Measurements from ENCODE around the gene TPPP2.
"Not testable (repeated sequence)": the region's sequence is repeated elsewhere in the genome, so short reads cannot be mapped to it uniquely, and the experiment has no call there.

Gene TPPP2

GRCh38 chr14:21038441-21039422, 8.7 kb downstream of the TPPP2 start:
- DNase-seq (ENCODE audit: low spot score), result peak; percentile 89

- no peak for DNase-seq (ENCODE audit: low spot score)
Measured at GRCh38 chr14:21039585-21040369, 9.8 kb downstream of the TPPP2 start.

DNA sequence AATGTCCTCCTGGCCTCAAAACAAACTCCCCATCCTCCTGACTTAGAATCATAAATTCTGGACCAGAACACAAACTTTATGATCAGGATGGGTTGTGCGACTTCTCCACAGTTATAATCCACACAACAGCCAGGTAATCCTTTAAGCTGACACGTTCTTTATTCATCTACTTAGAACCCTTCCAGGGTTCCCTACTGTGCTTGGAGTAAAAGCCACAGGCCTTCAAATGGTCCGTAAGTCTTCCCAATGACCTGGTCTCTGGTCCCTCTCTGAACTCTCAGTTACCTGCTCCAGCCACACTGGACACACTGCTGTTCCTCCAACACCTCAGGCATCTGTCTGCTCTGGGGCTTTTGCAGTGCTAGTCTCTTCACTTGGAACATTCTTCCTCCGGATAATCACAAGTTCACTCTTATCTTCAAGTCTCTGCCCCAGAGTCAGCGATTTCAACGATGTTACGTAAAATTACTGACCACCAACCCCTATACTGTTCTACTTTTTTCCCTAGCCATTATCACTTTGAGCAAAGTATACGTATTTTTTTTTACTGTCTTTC, 10.4 kb downstream of the TPPP2 start:
- no peak for DNase-seq (ENCODE audit: low spot score)

DNA sequence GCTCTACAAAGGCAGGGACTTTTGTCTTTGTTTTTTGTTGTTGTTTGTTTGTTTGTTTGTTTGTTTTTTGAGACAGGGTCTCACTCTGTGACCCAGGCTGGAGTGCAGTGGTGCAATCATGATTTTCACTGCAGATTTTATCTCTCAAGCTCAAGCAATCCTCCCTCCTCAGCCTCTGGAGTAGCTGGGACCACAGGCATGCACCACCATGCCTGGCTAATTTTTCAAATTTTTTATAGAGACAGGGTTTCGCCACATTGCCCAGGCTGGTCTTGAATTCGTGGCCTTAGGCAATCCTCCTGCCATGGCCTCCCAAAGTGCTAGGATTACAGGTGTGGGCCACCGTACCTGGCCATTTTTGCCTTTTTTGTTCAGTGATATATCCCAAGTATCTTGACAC, 10.9 kb downstream of the TPPP2 start:
- not testable (repeated sequence) for DNase-seq (ENCODE audit: low spot score)

GRCh38 chr14:21041676-21042433, 11.8 kb downstream of the TPPP2 start, which contains the start of gene RNASE7:
Gene RNASE7 (plus strand): TSS chr14:21042362. CDS start chr14:21042993, 631 bp downstream.
- no peak for DNase-seq (ENCODE audit: low spot score)

GRCh38 chr14:21042918-21043317, 12.9 kb downstream of the TPPP2 start:
- no peak for DNase-seq (ENCODE audit: low spot score)

- DNase-seq (ENCODE audit: low spot score), result no peak
Measured at GRCh38 chr14:21043387-21043973, 13.5 kb downstream of the TPPP2 start.

DNA sequence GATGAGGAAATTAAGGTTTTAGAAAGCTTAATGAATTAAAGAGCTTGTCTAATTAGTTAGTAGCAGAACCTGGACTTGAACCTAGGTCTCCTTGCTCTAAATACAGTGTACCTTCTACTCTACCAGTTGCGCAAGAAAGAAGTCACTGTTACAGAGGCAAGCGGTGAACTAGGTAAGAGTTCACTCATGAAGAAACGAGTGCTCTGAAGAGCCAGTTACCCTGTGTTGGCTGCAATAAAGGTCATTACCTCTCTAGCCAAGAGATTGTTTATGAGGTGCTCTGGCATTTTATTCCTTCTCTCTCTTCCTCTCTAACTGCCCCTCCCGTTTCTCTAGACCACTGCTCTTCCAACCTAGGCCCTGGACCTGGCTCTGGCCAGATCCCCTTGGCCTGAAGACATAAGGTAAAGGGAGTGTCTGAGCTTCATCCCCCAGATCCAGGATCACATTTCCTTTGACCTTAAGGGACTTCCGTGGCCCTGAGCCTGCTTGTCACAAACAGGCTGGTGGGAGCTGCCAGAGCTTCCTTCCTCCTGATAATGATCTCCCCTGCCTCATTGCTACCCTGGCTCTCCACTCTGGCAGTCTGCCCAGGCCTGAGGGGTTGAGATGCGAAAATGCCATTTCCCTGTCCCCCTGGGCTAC, 14.1 kb downstream of the TPPP2 start:
- DNase-seq (ENCODE audit: low spot score), result no peak

- DNase-seq (ENCODE audit: low spot score), result no peak
Measured at GRCh38 chr14:21047378-21047781, 17.4 kb downstream of the TPPP2 start.

DNA sequence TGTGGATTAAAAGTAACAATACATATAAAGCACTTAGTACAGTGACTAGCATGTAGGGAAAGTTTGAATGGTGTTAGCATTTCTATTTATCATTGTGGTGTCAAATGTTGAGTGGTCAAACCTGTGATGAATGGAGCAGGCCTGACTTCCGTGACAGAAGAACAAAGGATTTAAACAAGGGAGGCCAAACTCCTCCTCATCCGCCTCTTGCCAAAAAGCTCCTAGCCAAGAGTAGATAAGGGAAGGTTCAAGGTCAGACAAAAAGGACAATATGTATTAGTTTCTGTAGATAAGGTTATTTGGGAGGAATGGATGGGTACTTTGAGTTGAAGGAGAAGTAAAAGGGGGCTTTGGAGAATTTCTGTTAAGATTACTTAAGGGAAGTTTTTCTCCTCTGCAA, 18.6 kb downstream of the TPPP2 start:
- DNase-seq (ENCODE audit: low spot score), result no peak

- no peak for DNase-seq (ENCODE audit: low spot score)
Measured at GRCh38 chr14:21049271-21049673, 19.3 kb downstream of the TPPP2 start.

- no peak for DNase-seq (ENCODE audit: low spot score)
Measured at GRCh38 chr14:21050597-21050996, 20.6 kb downstream of the TPPP2 start.

DNA sequence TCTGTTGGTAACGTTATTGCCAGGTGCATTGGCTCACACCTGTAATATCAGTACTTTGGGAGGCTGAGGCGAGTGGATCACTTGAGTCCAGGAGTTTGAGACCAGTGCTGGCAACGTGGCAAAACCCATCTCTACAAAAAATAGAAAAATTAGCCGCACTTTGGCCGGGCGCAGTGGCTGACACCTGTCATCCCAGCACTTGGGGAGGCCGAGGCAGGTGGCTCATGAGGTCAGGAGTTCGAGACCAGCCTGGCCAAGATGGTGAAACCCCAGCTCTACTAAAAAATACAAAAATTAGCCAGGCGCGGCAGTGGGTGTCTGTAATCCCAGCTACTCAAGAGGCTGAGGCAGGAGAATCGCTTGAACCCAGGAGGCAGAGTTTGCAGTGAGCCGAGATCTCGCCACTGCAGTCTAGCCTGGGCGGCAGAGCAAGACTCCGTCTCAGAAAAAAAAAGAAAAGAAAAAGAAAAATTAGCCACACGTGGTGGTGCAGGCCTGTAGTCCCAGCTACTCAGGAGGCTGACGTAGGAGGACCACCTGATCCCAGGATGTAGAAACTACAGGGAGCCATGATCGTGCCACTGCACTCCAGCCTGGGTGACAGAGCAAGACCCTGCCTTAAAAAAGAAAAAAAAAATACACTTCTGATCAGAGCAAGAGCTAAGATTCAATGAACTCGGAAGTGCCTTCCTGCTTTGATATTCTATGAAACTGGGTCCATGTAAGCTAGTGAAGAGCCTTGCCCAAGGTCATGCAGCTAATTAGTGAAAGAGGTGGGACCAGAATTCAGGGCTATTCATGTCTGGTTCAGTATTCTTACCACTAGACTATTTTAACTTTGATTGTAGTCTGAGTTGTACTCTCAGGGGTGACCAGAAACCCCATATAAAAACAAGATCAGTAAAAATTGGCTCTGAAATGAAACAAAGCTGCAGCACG, 23.4 kb downstream of the TPPP2 start:
- DNase-seq (ENCODE audit: low spot score), result no peak

DNA sequence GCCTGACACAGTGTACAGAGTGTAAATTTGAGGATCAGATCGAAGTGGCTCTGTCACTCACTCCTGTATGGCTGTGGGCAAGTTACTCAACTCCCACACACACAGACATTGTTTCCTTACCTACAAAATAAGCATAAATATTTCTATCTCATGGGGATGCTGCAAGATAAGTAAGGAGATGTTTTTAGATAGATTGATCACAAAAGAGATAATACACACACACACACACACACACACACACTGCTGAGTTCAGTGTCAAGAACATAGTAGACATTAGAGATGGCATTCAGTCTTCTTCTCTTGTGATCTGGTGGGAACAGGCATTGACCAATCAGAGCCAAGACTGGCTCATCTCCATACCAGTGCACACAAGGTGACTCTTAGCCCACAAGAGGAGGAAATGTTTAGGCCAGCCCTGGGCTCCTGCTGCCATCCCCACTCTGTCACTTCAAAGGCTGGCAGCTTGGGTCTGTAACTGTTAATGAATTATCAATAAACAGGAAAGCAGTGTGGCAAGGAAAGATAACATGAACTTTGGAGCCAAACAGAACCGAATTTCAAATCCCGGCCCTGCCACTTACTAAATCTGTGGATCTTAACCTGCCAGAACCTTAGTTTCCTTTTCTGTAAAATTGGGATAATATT, 24.2 kb downstream of the TPPP2 start:
- DNase-seq (ENCODE audit: low spot score), result no peak

DNA sequence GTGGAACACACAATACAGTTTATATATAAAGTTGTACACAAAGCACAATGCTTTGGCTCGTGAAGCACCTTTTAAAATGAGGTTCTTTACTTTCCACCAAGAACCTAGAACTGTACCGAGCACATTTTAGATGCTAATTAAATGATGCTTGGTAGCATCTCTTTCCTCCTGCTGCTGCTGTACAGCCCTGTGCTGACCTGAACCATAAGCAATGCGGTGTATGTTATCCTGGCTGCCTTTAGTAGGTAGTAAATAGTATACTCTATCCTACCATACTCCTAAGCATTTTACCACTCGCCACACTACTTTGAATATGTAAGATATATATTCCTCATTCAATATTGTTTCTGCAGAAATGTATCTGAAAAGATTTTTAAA, 24.7 kb downstream of the TPPP2 start:
- no peak for DNase-seq (ENCODE audit: low spot score)

DNA sequence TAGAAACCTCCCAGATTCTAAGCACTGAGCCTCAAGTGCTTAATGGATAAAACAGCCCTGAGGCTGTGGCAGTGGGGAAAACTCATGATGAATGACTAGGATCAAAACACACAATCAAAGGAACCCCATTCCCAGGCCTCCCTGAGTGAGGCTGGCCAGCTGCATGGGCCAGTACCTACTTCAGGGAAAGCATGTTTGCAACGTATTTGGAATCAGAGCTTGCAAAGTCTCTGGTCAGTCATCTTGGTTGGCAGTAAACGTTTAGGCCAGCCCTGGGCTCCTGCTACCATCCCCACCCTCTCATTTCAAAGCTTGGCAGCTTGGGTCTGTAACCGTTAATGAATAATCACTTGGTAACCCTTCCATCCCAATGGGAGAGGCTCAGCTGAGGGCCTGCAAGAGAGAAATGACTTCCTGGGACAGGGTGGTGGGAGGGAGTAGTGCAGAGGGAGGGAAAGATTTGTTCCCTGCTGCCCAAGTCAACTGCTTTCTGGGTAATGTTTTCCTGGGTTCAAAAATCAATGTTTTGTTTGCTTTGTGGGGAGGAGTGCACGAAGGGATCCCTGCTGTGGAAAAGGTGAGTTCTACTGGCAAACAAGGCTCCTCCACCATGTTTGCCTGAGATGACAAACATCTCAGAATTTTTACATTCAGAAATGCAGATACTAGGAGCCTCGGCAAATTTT, 25.6 kb downstream of the TPPP2 start:
- no peak for DNase-seq (ENCODE audit: low spot score)

DNA sequence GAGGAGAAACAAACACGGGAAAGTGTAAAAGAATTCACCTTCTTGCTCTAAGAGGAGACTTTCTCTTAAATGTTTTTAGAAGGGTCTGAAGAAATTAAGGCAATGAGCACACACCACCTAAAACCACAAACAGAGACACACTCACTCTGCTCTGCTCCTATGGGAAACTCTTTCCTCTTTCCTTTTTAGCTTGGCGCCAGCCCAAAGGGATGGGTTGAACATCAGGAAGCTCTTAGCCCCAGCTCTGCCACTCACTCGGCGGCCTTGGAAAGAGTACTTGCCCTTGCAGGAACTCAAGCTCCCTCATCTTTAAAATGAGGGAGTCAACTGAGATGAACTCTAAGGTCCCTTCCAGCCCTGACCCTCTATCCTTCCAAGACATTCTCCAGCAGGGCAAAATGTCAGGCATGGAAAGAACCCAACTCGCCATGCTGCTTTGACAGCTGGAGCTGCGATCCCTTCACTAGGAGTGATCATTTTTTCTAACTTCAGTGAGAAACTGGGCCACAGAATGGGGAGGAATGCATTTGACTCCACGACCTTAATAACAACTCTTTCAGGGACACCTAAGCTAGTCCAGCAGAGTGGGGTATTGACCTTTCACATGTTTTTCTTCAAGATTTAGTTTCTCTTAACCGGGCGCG, 26.6 kb downstream of the TPPP2 start:
- DNase-seq (ENCODE audit: low spot score), result no peak
